Endothelial cell of umbilical vein (primary cell): Measurements from ENCODE around the gene HLA-DOA. TPM values are rescaled to one million over a fixed set of nuclear protein-coding genes. Genes with fewer than 3 reads are reported as not detected.

Source experiments
- BruUV-seq: library from RNA; stranded (reverse); fragments of 400-500 nt; replicated peaks from 2 replicates; lab custom pipeline; 2021; lab: Mats Ljungman, UMichigan
- CTCF ChIA-PET: fragments of 300-600, 350-600 bp; sonication (Branson Sonifier 250); formaldehyde crosslinking; loops from one replicate; lab custom pipeline; 2021; ENCODE audit warnings: antibody characterized with exemption, inconsistent platforms; lab: Charles Lee
- POLR2A ChIA-PET: fragments of 300-600, 350-600 bp; sonication (Branson Sonifier 250); formaldehyde crosslinking; loops from one replicate; lab custom pipeline; 2021; ENCODE audit warnings: antibody characterized with exemption, inconsistent platforms; lab: Charles Lee
- DNase-seq: peaks from one replicate; pipeline ENCODE4 v3.0.0-alpha.2; 2011; ENCODE audit warnings: low read depth, low spot score
- FAIRE-seq: peaks from 2 replicates; lab custom pipeline; 2011; peaks lifted over from hg19 to GRCh38; lab: Jason Lieb, UNC
- H2AFZ ChIP-seq: 2 replicates; pipeline ENCODE4 v1.6.0; 2012; ENCODE audit warnings: low read depth, low read length, control low read depth, inconsistent platforms
- H3K27ac ChIP-seq: 2 replicates; pipeline ENCODE4 v1.5.1; 2011; ENCODE audit warnings: low read depth, mild to moderate bottlenecking, control low read depth, low read length, moderate library complexity; ENCODE audit not compliant: insufficient read depth
- H3K27me3 ChIP-seq, 2 experiments: 2 replicates each; pipeline versions ENCODE4 v1.6.0 to v1.6.1; 2011; ENCODE audit warnings: low read length in 2 of 2, mixed read lengths in 1 of 2; ENCODE audit not compliant: control insufficient read depth in 2 of 2, insufficient read depth in 2 of 2
- H3K36me3 ChIP-seq, 2 experiments: 2 replicates in 1 of 2; 3 replicates in 1 of 2; pipeline ENCODE4 v1.5.1; 2011; ENCODE audit warnings: low read length in 2 of 2, mild to moderate bottlenecking in 1 of 2, moderate library complexity in 1 of 2; ENCODE audit not compliant: control insufficient read depth in 2 of 2, insufficient read depth in 2 of 2; ENCODE audit errors: extremely low read depth in 1 of 2
- H3K4me1 ChIP-seq: 3 replicates; pipeline ENCODE4 v1.5.1; 2011; ENCODE audit warnings: mild to moderate bottlenecking, low read length; ENCODE audit not compliant: control insufficient read depth, insufficient read depth; ENCODE audit errors: extremely low read depth
- H3K4me2 ChIP-seq: 2 replicates; pipeline ENCODE4 v1.6.1; 2011; ENCODE audit warnings: low read length, control low read depth, mixed read lengths; ENCODE audit not compliant: insufficient read depth
- H3K4me3 ChIP-seq, 3 experiments: fragments of 200-600 bp in 1 of 3; sonication (generic), shearing (Covaris generic) in 1 of 3; replicated peaks in 1 of 3; 2 replicates each; pipeline ENCODE4 v1.5.1; 2011 to 2016; ENCODE audit warnings: control low read depth in 3 of 3, low read length in 3 of 3, mild to moderate bottlenecking in 2 of 3, inconsistent platforms in 1 of 3, low read depth in 1 of 3, moderate library complexity in 1 of 3; ENCODE audit not compliant: insufficient read depth in 1 of 3
- H3K79me2 ChIP-seq: 2 replicates; pipeline ENCODE4 v1.6.0; 2012; ENCODE audit warnings: low read length, inconsistent platforms; ENCODE audit not compliant: control insufficient read depth, insufficient read depth
- H3K9ac ChIP-seq: replicated peaks from 2 replicates; pipeline ENCODE3; 2011; ENCODE audit warnings: low read length, control low read depth; ENCODE audit not compliant: insufficient read depth; ENCODE audit errors: extremely low read depth
- H3K9me1 ChIP-seq: replicated peaks from 3 replicates; pipeline ENCODE4 v1.6.0; 2011; ENCODE audit warnings: mild to moderate bottlenecking, low read length; ENCODE audit not compliant: control insufficient read depth, insufficient read depth; ENCODE audit errors: extremely low read depth
- H3K9me3 ChIP-seq: replicated peaks from 2 replicates; pipeline ENCODE4 v1.5.1; 2012; ENCODE audit warnings: low read length, inconsistent platforms; ENCODE audit not compliant: control insufficient read depth, insufficient read depth
- H4K20me1 ChIP-seq: replicated peaks from 2 replicates; pipeline ENCODE3; 2011; ENCODE audit warnings: mild to moderate bottlenecking, low read length; ENCODE audit not compliant: control insufficient read depth, insufficient read depth; ENCODE audit errors: extremely low read depth
- EZH2 ChIP-seq: IDR thresholded peaks from 2 replicates; pipeline ENCODE4 v1.6.1; 2012; ENCODE audit warnings: borderline replicate concordance, low read depth, mild to moderate bottlenecking, moderate library complexity, low read length, inconsistent platforms; ENCODE audit not compliant: severe bottlenecking
- FOS ChIP-seq: IDR thresholded peaks from 2 replicates; pipeline ENCODE4 v1.6.1; 2011; ENCODE audit warnings: mild to moderate bottlenecking, low read length, moderate library complexity, borderline replicate concordance; ENCODE audit not compliant: insufficient read depth
- GATA2 ChIP-seq: IDR thresholded peaks from 2 replicates; pipeline ENCODE4 v1.7.0; 2011; ENCODE audit warnings: low read depth, mild to moderate bottlenecking, moderate library complexity, mixed read lengths, low read length; ENCODE audit not compliant: insufficient read length, insufficient read depth
- JUN ChIP-seq: IDR thresholded peaks from 2 replicates; pipeline ENCODE4 v1.6.1; 2011; ENCODE audit warnings: borderline replicate concordance, low read depth; ENCODE audit not compliant: insufficient read length, insufficient read depth
- MAX ChIP-seq: IDR thresholded peaks from 2 replicates; pipeline ENCODE4 v1.6.1; 2011; ENCODE audit not compliant: insufficient read depth, insufficient read length
- MYC ChIP-seq: IDR thresholded peaks from one replicate; pipeline ENCODE4 v1.6.1; 2011; ENCODE audit warnings: mild to moderate bottlenecking, low read depth, low read length
- POLR2A ChIP-seq: IDR thresholded peaks from 2 replicates; pipeline ENCODE4 v1.6.1; 2012; ENCODE audit warnings: low read depth, mild to moderate bottlenecking, control low read depth, low read length
- POLR2AphosphoS5 ChIP-seq: IDR thresholded peaks from 2 replicates; pipeline ENCODE4 v1.6.1; 2012; ENCODE audit warnings: low read depth, mild to moderate bottlenecking, control low read depth, low read length, moderate library complexity; ENCODE audit not compliant: insufficient read depth
- dilution Hi-C: fragments of 300-500 bp; cut with MboI; formaldehyde crosslinking; loops from one replicate; pipeline ENCODE4 v1.15.0; 2019; ENCODE audit warnings: low sequenced_read_pairs; ENCODE audit not compliant: extremely low pct_ligation_motif_present
- intact Hi-C: fragments of 100-400 bp; cut with micrococcal nuclease; formaldehyde crosslinking; loops from one replicate; pipeline ENCODE4 v1.10.0; 2022
- polyA plus RNA-seq, 4 experiments: library from polyadenylated mRNA; depleted of rRNA in 3 of 4; stranded (reverse) in 3 of 4; unstranded in 1 of 4; fragments of >200 nt; gene quantifications; 2 replicates each; pipeline versions ENCODE4 v1.2.1 to v1.2.3, GENCODE V29; 2011 to 2012; ENCODE audit warnings: missing spikeins in 1 of 4
- total RNA-seq: library from RNA; stranded (reverse); gene quantifications from 2 replicates; pipeline ENCODE4 v1.2.3, GENCODE V29; 2021
- TF ChIP-seq, protein P1 (sequence below), 2 donors: IDR thresholded peaks; 1 replicate in 1 of 2; 2 replicates in 1 of 2; pipeline ENCODE4 v1.5.1; 2011; ENCODE audit warnings: low read length in 2 of 2, mild to moderate bottlenecking in 2 of 2, moderate library complexity in 2 of 2, control low read depth in 1 of 2, inconsistent platforms in 1 of 2, low read depth in 1 of 2; ENCODE audit not compliant: insufficient read depth in 1 of 2; ENCODE audit errors: extremely low read depth in 1 of 2

HLA-DOA gene
- total and polyA plus RNA-seq, 2 donors (not counting 3 experiments of a cell fraction or from before 2014, with no cell fraction given): not detected

- H3K27me3 ChIP-seq: peaks cover 11 to 29% of the 10 kb centered on the region in 2 experiments
Measured at GRCh38 chr6:33021917-33022316, 12.5 kb upstream of the HLA-DOA start.

More at GRCh38 chr6:33021917-33022316, 12.5 kb upstream of the HLA-DOA start:
- DNase-seq: no peak
- H3K9me3 ChIP-seq: no peaks in the 10 kb centered on the region
- H3K79me2 ChIP-seq: no peaks in the 10 kb centered on the region
- dilution Hi-C loops: no loop called here
- POLR2A ChIA-PET: no interaction called here
- BruUV-seq: no TSS peak
- H3K27ac ChIP-seq: no peak overlapping the region
- no peak overlapping the region for H3K4me2 ChIP-seq
- H3K36me3 ChIP-seq: no peaks in the 10 kb centered on the region
- FAIRE-seq: no peak
- TF ChIP-seq JUN (no peak), MAX (no peak), MYC (no peak), EZH2 (no peak), POLR2AphosphoS5 (no peak), POLR2A (no peak), FOS (no peak), GATA2 (no peak)
- TF ChIP-seq, protein P1, sequence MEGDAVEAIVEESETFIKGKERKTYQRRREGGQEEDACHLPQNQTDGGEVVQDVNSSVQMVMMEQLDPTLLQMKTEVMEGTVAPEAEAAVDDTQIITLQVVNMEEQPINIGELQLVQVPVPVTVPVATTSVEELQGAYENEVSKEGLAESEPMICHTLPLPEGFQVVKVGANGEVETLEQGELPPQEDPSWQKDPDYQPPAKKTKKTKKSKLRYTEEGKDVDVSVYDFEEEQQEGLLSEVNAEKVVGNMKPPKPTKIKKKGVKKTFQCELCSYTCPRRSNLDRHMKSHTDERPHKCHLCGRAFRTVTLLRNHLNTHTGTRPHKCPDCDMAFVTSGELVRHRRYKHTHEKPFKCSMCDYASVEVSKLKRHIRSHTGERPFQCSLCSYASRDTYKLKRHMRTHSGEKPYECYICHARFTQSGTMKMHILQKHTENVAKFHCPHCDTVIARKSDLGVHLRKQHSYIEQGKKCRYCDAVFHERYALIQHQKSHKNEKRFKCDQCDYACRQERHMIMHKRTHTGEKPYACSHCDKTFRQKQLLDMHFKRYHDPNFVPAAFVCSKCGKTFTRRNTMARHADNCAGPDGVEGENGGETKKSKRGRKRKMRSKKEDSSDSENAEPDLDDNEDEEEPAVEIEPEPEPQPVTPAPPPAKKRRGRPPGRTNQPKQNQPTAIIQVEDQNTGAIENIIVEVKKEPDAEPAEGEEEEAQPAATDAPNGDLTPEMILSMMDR (IDR thresholded peaks at IDR 0.05; ENCODE audit: extremely low read depth in 1 of 2, insufficient read depth in 1 of 2, low read depth in 1 of 2, low read length in 2 of 2): no peak
- no peaks in the 10 kb centered on the region for H3K9me1 ChIP-seq
- H2AFZ ChIP-seq: no peak overlapping the region
- H3K9ac ChIP-seq: no peak overlapping the region
- CTCF ChIA-PET: interaction anchor here (1.4 kb wide), 1 partner anchor 98 kb away, joined by 4 read pairs; no protein-coding TSS in a partner anchor
- no peaks in the 10 kb centered on the region for H4K20me1 ChIP-seq
- H3K4me1 ChIP-seq: peaks cover 8% of the 10 kb centered on the region
- intact Hi-C loops: no loop called here
- no peak overlapping the region for H3K4me3 ChIP-seq
